PC-9 (cell line): ENCODE results near the gene GGTLC2.

Source experiments
- EZH2 ChIP-seq: fragments of 200-600 bp; sonication (generic); IDR thresholded peaks from 2 replicates; pipeline ENCODE4 v1.8.0; 2017; ENCODE audit warnings: antibody characterized with exemption, low read depth
- TF ChIP-seq, protein P1 (sequence below): fragments of 200-600 bp; sonication (generic); conservative IDR thresholded peaks from 2 replicates; pipeline ENCODE4 v1.6.1; 2017; ENCODE audit warnings: mixed run types, antibody characterized with exemption, mild to moderate bottlenecking, moderate library complexity

DNA sequence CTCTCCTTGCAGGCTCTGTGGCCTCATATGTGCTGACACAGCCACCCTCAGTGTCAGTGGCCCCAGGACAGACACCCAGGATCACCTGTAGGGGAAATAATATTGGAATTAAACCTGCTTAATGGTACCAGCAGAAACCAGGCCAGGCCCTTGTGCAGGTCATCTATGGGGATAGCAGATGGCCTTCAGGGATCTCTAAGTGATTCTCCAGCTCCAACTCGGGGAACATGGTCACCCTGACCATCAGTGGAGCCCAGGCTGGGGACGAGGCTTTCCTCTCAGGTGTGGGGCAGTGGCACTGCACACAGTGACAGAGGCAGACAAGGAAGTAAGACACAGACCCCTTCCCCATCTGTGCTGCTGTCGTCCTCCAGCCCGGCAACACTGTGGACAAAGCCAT, 16.9 kb downstream of the GGTLC2 start:
- TF ChIP-seq, protein P1, sequence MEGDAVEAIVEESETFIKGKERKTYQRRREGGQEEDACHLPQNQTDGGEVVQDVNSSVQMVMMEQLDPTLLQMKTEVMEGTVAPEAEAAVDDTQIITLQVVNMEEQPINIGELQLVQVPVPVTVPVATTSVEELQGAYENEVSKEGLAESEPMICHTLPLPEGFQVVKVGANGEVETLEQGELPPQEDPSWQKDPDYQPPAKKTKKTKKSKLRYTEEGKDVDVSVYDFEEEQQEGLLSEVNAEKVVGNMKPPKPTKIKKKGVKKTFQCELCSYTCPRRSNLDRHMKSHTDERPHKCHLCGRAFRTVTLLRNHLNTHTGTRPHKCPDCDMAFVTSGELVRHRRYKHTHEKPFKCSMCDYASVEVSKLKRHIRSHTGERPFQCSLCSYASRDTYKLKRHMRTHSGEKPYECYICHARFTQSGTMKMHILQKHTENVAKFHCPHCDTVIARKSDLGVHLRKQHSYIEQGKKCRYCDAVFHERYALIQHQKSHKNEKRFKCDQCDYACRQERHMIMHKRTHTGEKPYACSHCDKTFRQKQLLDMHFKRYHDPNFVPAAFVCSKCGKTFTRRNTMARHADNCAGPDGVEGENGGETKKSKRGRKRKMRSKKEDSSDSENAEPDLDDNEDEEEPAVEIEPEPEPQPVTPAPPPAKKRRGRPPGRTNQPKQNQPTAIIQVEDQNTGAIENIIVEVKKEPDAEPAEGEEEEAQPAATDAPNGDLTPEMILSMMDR, result no peak
- TF ChIP-seq EZH2, result no peak
